H1 (cell line): Measurements from ENCODE around the gene JPT2. TPM values are rescaled to one million over a fixed set of nuclear protein-coding genes. Genes with fewer than 3 reads are reported as not detected.

Source experiments
- SAP30 ChIP-seq: fragments of 300-600 bp; sonication (generic); IDR thresholded peaks from 2 replicates; pipeline ENCODE4 v1.7.1; 2012; ENCODE audit warnings: low read length, moderate library complexity, mild to moderate bottlenecking, inconsistent platforms; ENCODE audit not compliant: insufficient read depth, insufficient replicate concordance
- polyA plus RNA-seq, 7 experiments: library from polyadenylated mRNA; depleted of rRNA in 3 of 7; stranded (reverse) in 5 of 7; unstranded in 2 of 7; fragments of >200 nt in 5 of 7; fragments of 200-250 nt in 2 of 7; gene quantifications; 1 replicate in 5 of 7; 2 replicates in 1 of 7; 4 replicates in 1 of 7; pipeline versions ENCODE4 v1.2.1 to v1.2.3, GENCODE V29; 2011 to 2013; ENCODE audit warnings: missing spikeins in 2 of 7, mixed read lengths in 2 of 7
- total RNA-seq: library from RNA; stranded (reverse); fragmentation: NEBNext Ultra II Directional; extraction: Animal tissue kit (Norgen Biotek cat#: 25700); gene quantifications from 2 replicates; pipeline ENCODE4 v1.2.1, GENCODE V29; 2021

JPT2 gene
- total and polyA plus RNA-seq, 2 of the 8 experiments (the other 6 are each of a cell fraction or from before 2014, with no cell fraction given): 67.6 to 197 TPM

DNA sequence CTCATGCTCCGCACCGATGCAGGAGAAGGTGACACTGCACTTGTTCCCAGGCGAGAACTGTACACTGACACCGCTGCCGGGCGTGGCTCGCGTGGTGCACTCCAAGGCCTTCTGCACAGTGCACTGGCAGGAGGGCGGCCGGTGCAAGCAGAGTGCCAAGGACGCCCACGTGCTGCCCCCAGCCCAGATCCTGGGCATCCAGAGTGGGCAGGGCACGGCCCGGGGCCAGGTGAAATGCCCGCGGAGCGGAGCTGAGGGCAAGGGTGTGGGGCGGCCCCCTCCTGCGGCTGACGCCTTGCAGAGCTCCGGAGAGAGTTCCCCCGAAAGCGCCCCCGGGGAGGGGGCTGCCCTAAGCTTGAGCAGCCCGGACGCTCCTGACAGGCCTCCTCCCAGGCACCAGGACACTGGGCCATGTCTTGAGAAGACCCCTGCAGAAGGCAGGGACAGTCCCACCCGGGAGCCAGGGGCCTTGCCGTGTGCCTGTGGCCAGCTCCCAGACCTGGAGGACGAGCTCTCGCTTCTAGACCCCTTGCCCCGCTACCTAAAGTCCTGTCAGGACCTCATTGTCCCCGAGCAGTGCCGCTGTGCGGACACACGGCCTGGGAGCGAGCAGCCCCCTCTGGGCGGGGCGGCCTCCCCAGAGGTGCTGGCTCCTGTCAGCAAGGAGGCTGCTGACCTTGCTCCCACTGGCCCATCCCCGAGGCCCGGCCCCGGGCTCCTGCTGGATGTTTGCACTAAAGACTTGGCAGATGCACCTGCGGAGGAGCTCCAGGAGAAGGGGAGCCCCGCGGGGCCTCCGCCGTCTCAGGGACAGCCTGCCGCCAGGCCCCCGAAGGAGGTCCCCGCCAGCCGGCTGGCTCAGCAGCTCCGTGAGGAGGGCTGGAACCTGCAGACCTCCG is 21.9 kb upstream of the JPT2 start (continued):
- no peak for TF ChIP-seq SAP30
